HG03571 (cell line): ENCODE measurements around the gene SCRN1.

Experiments used
- ATAC-seq: cut with Tn5 transposase; IDR thresholded peaks from one replicate; pipeline ENCODE4 v1.9.1; 2021; ENCODE audit not compliant: unreplicated experiment

The SCRN1 gene

DNA sequence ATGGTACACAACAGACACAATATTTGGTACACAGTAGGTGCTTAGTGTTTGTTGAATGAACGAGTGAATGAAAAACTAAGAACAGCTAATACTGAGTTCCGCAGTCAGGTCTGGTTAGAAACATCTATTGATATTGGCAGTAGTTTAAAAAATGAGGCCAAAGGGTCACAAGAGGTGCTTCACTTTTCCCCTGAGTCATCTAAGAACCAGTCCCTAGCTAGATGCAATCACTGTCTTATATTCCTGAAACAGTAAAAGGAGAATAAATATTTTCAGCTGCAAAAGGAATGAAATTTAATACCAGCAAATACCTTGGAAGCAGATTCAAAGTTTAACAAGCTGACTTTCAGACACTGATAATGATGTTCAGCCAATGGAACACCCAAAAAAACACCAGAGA lies 54.5 kb downstream of the SCRN1 start:
- ATAC-seq, result no peak

DNA sequence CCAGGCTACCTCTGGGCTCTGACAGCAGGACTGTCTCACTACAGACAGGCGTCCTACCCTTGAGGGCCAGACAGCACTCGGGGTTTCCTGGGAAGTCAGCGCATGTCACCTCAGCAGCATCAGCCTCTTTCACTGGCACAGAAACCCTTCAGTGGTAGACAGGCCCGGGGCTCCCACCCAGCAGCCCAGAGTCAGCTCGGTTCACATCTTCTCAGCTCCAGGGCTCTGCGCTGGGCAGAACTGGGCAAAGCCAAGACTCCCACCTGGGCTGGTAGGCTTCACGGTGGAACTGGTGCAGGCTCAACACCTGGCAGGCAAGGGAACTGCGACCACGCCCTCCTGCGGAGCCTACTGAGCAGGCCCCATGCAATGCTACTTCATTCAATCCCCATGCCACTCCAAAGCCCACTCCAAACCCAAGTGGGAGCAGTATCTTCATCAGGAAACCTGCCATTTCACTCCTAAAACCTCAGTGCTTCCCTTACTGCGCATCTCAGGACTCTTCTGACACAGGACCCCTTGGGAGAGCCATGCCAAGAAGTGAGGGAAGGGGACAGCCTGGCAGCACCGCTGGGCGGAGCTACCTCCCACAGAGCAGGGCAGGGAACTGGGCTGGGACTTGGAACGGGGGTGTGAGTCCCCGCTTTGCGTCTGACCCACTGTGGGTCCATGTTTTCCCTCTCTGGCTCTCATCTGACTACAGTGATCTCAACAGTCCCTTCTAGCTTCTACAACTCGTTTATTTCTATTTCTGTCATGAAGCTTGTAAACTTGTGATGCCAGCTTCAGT lies 60.4 kb downstream of the SCRN1 start:
- ATAC-seq, result no peak

DNA sequence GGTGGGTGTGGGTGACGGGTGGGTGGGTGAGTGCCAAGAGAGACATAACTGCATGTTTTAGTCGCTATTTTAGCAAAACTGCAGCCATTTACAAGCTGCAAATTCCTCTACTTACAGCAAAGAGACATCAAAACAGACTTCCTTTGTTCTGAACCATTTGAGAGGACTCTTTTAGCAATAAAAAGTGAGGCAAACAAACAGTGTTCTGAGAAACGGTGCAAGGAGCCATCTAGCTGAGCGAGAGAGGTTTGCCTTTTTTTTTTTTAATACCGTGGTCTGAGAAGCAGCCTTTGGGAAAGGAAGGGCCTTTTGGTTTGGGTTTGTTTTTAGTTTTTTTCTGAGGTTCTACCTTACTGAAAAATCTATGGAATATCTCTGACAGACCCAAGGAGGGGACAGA lies 62.9 kb downstream of the SCRN1 start:
- no peak for ATAC-seq

DNA sequence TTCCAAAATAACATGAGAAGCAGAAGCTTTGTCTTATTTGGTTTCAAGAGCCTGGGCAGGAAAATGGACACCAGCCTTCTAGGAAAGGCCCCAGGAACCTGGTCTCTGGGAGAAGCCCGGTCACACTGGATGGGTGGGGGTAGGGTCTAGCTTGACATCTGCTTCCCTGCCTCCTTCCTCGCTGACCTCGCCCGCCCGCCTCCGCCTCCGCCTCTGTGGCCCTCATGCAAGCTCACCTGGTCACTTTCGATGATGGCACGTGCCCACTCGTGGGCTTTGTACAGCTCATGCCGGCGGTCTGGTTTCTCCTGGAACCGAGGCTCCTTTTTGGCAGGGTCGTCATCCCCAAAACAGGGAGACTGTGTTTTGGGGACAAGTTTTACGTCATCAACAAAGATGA lies 63.4 kb downstream of the SCRN1 start:
- ATAC-seq, result no peak

DNA sequence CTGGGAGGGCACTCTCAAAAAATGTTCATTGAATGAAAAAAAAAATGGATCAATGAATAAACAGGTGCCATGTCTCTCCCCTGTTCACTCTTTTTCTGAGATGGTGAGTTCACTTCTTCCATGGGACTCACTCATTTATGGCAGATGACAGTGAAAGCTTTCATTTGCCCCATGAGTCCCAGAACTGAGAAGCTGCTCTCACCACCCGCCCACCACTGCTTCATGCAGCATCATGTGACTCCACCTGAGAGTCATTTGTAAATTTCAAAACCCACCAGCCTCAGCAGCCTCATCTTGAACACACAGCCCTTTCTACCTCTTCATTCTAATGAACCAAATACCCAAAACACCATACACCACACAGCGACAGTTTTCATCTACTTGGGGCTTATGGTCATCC lies 64.9 kb downstream of the SCRN1 start:
- no peak for ATAC-seq

DNA sequence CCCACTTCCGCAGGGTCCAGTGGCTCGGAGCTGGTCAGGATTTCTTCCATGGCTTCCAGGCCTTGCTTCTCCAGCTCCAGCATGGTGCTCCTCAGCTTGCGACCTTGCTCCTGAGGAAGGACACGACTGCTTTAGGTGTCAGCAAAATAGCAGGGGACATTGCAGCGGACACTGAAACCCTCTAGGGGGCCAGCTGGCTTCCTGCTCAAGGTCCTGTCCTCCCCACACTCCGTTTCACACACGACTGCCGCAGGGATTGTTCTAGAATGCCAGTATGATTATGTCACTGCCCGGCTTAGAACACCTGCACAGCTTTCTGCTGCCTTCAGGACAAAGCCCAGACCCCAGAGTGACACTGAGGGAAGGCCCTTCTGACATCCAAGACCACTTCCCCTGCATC lies 65.6 kb downstream of the SCRN1 start:
- ATAC-seq, result no peak

DNA sequence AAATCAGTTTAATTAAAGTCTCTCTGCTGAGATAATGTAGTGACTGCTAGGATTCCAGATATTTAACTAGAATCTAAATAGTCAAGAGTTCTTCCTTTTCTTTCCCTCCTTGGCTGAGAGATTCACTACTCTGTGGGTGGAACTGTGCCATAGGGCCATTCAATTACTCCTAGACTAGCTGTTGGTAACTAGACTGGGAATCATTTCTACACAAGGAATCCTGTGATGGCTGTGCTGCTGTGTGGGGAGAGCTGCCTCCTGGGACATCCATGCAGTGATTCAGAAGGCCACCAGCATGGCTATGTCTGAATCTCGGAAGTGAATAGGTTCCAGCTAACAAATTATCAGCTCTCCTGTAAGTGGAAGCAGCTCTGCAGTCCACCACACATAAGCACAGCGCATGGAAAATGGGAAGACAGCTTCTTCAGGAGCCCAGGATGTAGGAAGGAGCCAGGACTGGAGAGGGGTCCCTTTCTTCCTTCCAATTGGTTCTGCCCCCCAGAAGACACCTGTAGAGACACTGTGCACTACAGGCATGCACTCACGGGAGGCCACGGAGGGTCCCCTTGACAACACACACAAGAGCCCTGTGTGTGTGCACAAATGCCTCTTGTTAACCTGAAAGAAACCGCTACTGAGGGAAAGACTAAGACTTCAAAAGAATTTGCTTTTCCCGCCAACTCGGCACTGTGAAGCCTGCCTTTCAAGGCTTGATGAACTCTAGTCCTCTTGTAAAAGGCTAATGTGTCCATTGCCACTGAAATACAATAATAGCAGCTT lies 66.5 kb downstream of the SCRN1 start:
- ATAC-seq, result no peak

DNA sequence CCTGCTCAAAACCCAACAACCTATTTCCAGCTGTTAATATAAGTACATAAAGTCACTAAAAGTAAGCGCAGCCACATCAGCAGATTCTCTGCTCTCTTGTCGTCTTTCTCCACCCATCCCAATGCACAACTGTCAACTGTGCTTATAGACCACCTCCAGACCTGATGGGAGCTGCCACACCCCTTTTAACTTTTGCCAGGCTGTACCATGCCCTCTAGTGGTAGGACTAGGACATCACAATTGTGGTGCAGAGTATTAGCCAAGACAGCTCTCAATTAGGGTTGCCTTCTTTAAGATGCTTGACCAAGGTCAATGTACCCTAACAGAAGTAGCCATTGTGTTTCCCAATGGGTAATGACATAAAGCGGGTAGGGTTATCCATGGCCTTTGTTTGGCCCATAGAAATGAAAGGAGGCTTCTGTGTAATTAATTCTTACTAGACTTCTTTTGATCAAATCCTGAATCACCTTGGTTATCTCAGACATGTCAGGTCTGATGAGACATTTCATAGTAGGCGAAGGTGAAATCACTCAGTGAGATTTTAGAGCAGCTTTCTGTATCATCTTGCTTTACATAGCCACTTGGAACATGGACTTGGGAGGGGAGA lies 68.1 kb downstream of the SCRN1 start:
- peak; percentile 79 for ATAC-seq

DNA sequence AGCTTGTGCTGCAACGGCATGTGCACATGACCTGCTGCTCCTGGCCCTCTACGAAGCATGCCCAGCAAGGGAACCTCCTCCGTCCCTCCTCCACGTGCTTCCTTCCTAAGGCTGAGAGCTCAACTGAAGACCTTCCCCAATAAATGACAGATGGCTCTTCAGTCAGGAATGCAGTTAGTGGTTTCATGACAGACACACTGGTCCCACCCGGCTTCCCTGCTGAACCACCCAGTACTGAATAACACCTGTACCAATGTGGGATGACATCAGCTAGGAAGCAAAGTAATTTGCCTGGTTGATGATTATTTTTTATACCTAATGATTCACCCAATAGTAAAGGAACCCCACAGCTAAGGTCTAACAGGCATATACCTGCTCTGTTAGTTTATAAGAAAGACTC lies 69.1 kb downstream of the SCRN1 start:
- no peak for ATAC-seq

DNA sequence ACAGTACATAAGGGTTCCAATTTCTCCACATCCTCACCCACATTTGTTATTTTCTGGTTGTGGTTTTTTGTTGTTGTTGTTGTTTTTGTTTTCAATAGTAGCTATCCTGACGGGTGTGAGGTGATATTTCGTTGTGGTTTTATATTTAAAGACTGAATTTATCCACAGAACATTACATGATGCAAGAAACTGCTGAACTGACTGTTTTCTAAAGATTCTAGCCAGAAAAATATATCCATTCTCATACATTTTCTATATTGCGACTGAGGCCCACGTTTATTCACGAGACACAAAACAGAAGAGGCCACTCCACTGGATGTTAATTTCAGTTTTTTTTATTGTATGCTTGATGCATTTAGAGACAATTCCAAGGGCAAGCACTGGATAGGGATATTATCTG lies 69.8 kb downstream of the SCRN1 start:
- ATAC-seq, result no peak

DNA sequence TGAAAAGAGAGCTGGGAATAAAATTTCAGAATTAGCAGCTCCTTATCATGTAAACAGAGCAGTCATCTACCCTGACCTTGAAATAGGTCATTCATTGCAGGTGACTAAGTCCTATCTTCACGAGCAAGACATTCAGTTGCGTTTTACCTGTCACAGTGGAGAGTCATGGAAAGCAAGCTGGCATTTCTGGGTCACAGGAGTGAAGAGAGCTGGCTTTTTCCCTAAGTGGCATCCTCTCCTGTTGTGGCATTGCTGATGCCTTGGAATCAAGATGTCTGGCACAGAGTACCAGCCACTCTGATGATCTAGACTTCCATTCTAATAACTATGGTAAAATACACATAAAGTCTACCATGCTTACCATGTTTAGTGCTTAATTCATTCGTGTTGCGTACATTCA lies 70.8 kb downstream of the SCRN1 start:
- no peak for ATAC-seq

DNA sequence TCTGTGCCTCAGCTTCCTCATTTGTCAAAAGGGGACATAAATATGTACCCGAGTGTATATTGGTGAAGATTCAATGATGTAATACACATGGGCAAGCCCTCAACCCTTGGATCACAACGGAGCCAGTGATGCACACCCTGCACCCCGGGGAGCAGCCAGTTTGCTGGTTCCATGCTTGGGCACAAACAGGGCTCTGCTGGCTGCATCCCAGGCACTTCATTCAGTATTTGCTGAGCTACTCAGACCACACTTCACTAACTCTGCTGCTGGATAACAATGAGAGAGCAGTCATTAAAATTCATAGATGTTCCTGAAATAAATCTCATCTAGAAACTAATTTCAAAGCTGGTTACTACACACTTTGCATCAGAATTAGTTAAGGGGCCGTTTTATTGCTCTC lies 72.0 kb downstream of the SCRN1 start:
- ATAC-seq, result no peak

DNA sequence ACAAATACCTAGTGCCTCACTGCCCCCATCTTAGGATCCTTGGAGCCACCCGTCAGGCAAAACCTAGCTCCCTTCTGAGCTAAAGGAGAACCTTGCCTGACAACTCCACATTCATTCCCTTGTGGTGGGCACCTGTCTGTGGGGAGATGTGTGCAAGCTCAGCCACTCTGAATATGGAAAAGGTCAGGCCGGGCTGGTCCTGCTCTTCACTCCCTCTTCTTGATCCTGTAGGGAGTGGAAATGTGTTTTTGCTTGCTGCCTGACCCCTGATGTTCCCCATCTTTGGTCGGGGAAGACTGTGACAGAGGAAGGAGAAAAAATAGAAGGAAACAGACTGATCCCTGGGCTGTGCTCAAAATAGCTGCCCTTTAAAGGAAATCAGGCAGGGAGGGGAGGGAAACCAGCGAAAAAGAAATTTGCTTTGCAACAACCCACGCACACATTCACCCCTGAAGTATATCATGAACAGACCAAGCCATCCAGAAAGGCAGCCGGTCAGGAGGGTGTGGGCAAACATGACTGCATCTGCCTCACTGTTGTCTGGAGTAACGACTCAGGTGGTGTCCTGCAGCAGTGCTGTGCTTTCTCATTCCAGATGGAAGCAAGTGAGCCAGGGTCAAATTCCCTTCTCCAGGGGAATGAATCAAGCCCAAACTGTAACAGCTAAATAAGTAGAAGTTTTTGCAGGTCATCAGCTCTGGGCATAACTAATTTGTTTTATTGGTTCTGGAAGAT lies 74.0 kb downstream of the SCRN1 start:
- ATAC-seq, result no peak

DNA sequence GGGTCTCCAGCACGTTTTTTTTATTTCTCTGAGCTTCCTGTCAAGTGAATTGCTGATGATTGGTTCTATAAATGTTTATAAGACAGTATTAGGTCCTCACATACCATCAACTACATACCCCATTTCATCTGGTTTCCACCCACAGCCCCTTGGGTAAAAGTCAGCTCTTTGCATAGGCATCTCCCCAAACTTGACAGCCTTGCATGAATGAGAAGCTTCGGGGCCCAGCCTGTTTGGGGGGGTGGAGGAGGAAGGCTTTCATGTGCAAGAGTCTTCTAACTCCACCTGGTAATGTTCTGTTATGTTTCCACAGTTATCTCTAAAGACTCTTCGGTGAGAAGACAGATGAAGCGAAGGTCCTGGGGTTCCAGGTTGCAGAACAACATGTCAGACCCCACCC lies 75.4 kb downstream of the SCRN1 start:
- no peak for ATAC-seq

DNA sequence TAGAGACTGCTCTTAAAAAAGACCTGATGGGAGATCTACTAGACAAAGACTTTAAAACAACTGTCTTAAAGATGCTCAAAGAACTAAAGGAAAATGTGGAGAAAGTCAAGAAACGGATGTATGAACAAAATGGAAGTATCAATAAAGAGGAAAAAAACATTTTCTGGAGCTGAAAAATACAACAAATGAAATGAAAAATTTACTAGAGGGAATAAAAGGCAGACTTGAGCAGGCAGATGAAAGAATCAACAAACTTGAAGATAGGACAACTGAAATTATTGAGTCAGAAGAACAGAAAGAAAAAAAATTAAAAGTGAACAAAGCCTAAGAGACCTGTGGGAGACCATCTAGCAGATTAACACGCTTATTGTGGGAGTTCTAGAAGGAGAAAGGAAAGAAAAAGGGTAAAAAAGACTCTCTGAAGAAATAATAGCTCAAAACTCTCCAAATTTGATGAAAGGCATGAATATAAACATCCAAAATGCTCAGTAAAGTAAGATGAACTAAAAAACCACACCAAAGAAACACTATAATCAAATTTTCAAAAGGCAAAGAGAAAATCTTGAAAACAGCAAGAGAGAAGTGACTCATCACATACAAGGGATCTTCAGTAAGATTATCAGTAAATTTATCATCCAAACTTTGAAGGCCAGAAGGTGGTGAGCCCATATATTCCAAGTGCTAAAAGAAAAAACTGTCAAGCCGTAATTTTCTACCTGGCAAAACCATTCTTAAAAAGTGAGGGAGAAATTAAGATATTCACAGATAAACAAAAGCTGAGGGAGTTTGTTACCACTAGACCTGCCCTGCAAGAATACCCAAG lies 83.2 kb downstream of the SCRN1 start:
- ATAC-seq, result no peak

DNA sequence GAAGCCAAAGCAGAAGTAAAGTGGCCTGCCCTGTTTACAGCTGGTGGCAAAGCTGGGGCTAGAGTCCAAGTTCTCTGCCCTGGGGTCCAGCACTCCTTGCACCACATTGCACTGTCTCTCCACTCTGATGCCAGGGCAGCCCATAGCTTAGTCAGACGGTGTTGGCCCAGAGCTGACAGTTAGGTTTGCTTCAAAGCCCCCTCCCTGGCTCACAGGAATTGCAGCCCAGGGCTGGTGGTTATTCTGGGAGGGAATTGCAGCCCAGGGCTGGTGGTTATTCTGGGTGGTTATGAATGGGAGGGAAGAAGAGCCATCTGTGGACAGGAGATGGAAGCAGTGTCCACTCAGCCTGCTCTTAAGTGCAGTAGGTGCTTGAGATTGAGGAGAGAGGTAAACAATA lies 88.9 kb downstream of the SCRN1 start:
- ATAC-seq, result no peak

DNA sequence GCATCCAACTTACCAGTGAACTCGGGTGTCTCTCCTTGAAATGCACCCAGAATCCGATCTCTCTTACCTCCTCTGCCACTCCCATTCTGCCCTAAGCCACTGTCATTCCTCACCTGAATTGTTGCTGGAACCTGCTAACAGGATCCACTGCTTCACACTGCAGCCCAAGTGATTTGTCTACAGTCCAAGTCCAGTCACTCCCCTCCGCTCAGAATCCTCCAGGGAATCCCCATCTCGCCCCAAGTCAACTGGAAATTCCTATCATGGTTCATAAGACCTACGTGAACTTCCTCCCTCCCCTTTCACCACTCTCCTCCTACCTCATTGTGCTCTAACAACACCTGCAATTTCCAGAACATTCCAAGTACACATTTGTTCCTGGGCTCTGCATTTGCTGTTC lies 91.3 kb downstream of the SCRN1 start:
- ATAC-seq, result no peak

DNA sequence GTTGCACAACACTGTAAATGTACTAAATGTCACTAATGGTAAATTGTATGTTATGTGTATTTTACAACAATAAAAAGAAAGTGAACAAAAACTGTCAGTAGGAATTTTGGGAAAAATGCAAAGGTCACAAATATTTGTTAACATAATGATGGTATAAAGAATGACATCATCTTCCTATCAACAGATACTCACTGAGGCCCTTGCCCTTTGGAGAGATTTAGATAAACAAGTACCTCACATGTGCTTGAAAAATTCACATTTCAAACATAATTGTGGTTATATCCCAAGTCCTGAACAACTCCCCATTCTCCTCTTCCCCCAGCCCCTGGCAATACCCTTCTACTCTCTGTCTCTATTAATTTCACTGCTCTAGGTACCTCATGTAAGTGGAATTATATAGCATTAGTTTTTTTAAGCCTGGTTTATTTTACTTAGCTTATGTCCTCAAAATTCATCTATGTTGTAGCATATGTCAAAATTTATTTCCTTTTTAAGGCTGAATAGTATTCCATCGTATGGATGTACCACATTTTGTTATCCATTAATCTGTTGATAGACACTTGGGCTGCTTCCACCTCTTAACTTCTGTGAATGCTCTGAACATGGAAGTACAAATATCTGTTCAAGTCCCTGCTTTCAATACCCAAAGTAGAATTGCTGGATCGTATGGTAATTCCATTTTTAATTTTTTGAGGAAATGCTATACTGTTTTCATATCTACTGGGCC lies 92.8 kb downstream of the SCRN1 start:
- ATAC-seq, result no peak

DNA sequence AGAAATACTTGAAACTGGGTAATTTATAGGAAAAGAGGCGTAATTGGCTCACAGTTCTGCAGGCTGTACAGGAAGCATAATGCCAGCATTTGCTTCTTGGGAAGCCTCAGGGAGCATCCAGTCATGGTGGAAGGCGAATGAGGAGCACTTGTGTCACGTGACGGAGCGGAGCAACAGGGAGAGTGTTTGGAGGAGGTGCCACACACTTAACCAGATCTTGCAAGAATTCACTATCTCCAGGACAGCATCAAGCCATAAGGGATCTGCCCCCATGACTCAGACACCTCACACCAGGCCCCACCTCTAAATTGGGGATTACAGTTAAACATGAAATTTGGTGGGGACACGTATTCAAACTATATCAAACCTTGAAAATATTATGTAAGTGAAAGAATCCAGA lies 94.0 kb downstream of the SCRN1 start:
- ATAC-seq, result no peak

DNA sequence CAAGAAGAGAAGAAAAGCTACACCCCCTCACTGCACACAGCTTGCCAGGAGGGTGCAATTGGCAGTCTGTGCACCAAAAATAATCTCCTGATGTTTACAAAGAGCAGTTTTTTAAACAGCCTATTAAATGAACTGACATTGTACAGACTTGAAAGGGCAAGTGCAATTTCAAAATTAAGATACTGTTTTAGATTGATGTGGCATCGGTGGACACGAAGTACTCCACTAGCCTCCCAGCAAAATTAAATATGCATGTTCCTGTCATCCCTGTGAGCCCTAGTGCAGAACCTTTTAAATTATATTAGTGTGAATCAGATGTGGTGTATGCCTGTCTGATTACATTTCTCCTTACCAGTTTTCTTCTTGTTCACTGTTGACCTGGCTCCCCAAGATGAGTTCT lies 95.3 kb downstream of the SCRN1 start:
- no peak for ATAC-seq
